GM10266 (cell line): ENCODE data around the gene ZNRF3.
A peak's percentile ranks its signal among the peaks of the same experiment; 100 is the strongest.
"Not testable (repeated sequence)": the region's sequence is repeated elsewhere in the genome, so short reads cannot be mapped to it uniquely, and the experiment has no call there.

Experiments used
- DNase-seq: peaks from one replicate; pipeline ENCODE4 v3.0.0; 2012; ENCODE audit errors: extremely low spot score
- CTCF ChIP-seq: IDR thresholded peaks from 2 replicates; pipeline ENCODE4 v1.5.1; 2012; ENCODE audit warnings: mild to moderate bottlenecking, low read depth; ENCODE audit not compliant: control insufficient read depth, insufficient read depth; ENCODE audit errors: missing control alignments

ZNRF3 gene

GRCh38 chr22:28846994-28847393, 36.4 kb upstream of the ZNRF3 start:
- DNase-seq, result no peak
- TF ChIP-seq CTCF, result no peak

- peak; percentile 87 for TF ChIP-seq CTCF
These were observed 27.8 kb upstream of the ZNRF3 start for GRCh38 chr22:28855355-28856094.

GRCh38 chr22:28856095-28856455, 27.3 kb upstream of the ZNRF3 start:
- TF ChIP-seq CTCF, result no peak
- no peak for DNase-seq

More at GRCh38 chr22:28855355-28856094, 27.8 kb upstream of the ZNRF3 start:
- DNase-seq, result peak; percentile 67

GRCh38 chr22:28857288-28857687, 26.1 kb upstream of the ZNRF3 start:
- no peak for DNase-seq
- no peak for TF ChIP-seq CTCF

- DNase-seq, result no peak
- no peak for TF ChIP-seq CTCF
These were observed 18.3 kb upstream of the ZNRF3 start for GRCh38 chr22:28864878-28865596.

GRCh38 chr22:28867191-28867590, 16.2 kb upstream of the ZNRF3 start:
- no peak for TF ChIP-seq CTCF
- DNase-seq, result no peak

- not testable (repeated sequence) for DNase-seq
These were observed 15.0 kb upstream of the ZNRF3 start for GRCh38 chr22:28868389-28868788.
